Upper lobe of left lung (tissue), 6 donors: ENCODE measurements around the gene NEBL. TPM values are rescaled to one million over a fixed set of nuclear protein-coding genes. Genes with fewer than 3 reads are reported as not detected.

Source experiments
- ATAC-seq, 2 donors: fragments of 200-7000 bp; cut with Tn5 transposase; one replicate each; pipeline ENCODE4 v1.9.1; 2022; ENCODE audit warnings: mild to moderate bottlenecking in 2 of 2, moderate library complexity in 2 of 2; ENCODE audit not compliant: low FRiP score in 2 of 2
- DNase-seq, 2 donors: peaks; one replicate each; pipeline ENCODE4 v3.0.0-alpha.2; 2019 to 2020
- H3K27ac ChIP-seq, 4 donors: fragments of 200-600 bp; sonication (generic); one replicate each; pipeline ENCODE4 v1.5.1; 2016 to 2019
- H3K27me3 ChIP-seq, 4 donors: fragments of 200-600 bp; sonication (generic); one replicate each; pipeline ENCODE4 v1.5.1; 2017 to 2019
- H3K36me3 ChIP-seq, 4 donors: fragments of 200-600 bp; sonication (generic); one replicate each; pipeline ENCODE4 v1.5.1; 2016 to 2019
- H3K4me1 ChIP-seq, 4 donors: fragments of 200-600 bp; sonication (generic); one replicate each; pipeline ENCODE4 v1.5.1; 2018 to 2019
- H3K4me3 ChIP-seq, 4 donors: fragments of 200-600 bp; sonication (generic); one replicate each; pipeline ENCODE4 v1.5.1; 2017 to 2019; ENCODE audit warnings: mild to moderate bottlenecking in 2 of 4, moderate library complexity in 1 of 4
- H3K9me3 ChIP-seq, 4 donors: fragments of 200-600 bp; sonication (generic); one replicate each; pipeline ENCODE4 v1.5.1; 2018 to 2019
- CTCF ChIP-seq, 6 experiments: fragments of 450-650 bp in 4 of 6; fragments of 200-600 bp in 2 of 6; sonication (generic) in 2 of 6; IDR thresholded peaks; one replicate each; pipeline ENCODE4 v1.5.1; 2016 to 2019; ENCODE audit warnings: antibody characterized with exemption in 6 of 6
- EP300 ChIP-seq, 4 donors: sonication (generic); formaldehyde crosslinking; IDR thresholded peaks; one replicate each; pipeline ENCODE4 v1.5.1; 2017; ENCODE audit warnings: antibody characterized with exemption in 4 of 4, control low read depth in 2 of 4
- POLR2A ChIP-seq, 4 donors: fragments of 450-650 bp; IDR thresholded peaks; one replicate each; pipeline ENCODE4 v1.5.1; 2016 to 2017; ENCODE audit warnings: antibody characterized with exemption in 4 of 4, mild to moderate bottlenecking in 2 of 4
- POLR2AphosphoS5 ChIP-seq, 2 donors: sonication (generic); formaldehyde crosslinking; IDR thresholded peaks; one replicate each; pipeline ENCODE4 v1.5.1; 2017; ENCODE audit warnings: antibody characterized with exemption in 2 of 2
- WGBS, 2 donors: methylation state at CpG; one replicate each; pipeline ENCODE4 v1.1.5; 2017 to 2018; 5-methylcytosine and 5-hydroxymethylcytosine counted together
- total RNA-seq, 6 donors: library from RNA; depleted of rRNA in 4 of 6; stranded (reverse); fragments of >200 nt in 4 of 6; gene quantifications; one replicate each; pipeline versions ENCODE4 v1.1.0 to v1.2.1, GENCODE V29; 2016 to 2021
- donor health status: DM: no; HTN: no; CAD: no; lungs with moderate emphysema.
- donor health status: DM: no; HTN: yes; CAD: no; lungs with severe emphysema.

Gene NEBL
- total RNA-seq, 6 donors from 2014 or later: 61.2 to 274 (median 134) TPM

DNA sequence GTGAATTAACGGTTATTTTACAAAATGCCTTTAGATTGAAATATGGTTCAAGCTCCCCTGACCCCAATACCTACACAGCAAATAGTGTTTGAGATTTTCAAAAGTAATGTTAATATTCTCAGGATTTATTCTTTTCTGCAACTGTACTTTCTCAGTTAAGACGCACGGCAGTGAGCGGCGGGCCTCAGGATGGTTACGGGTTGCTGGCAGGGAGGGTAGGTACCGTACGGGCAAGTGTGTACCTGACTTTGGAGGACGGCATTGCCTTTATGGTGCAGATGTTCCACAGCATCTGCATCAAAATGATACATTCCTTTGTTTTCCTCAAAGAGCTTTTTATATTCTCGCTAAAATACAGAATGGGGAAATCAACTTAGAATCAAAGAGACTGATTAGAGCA, 44.8 kb downstream of the NEBL start:
- DNase-seq (peak in 1 of 2 donors; percentile 22), ATAC-seq (no peak)
- TF ChIP-seq EP300 (IDR thresholded peaks at IDR 0.05) (no peak), CTCF (IDR thresholded peaks at IDR 0.05) (no peak), POLR2A (IDR thresholded peaks at IDR 0.05) (no peak), POLR2AphosphoS5 (IDR thresholded peaks at IDR 0.05) (no peak)
- Histone ChIP-seq H3K4me1 (no peaks in the 10 kb centered on the region), H3K4me3 (no peak overlapping the region), H3K27ac (no peak overlapping the region), H3K36me3 (peaks cover 0 to 4% (median 0%) of the 10 kb centered on the region in 4 donors), H3K9me3 (no peaks in the 10 kb centered on the region), H3K27me3 (no peaks in the 10 kb centered on the region)
- WGBS, 2 donors: 93 to 97% methylated on average over 10 of the region's 10 CpGs

DNA sequence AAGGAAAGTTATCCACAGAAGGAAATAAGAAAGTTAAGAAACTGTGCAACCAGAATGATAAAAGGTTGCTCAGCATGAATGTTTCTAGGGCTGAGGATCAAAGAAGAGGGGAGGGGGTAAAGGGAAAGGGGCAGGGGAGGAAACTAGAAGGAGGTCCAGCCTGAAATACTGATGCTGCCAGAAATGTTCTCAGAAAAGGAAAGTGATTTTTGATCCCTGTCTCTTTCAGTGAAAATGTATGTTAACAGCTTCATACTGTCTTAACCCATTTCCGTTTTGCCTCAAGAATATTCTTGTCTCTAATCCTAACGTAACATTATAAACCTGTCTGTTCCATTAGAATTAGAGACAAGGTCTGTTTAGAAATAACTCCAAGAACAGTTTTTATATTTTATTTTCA, 49.6 kb downstream of the NEBL start:
- DNase-seq (no peak), ATAC-seq (no peak)
- WGBS, 2 donors: 72 to 73% methylated on average over 2 of the region's 2 CpGs
- Histone ChIP-seq H3K27me3 (no peaks in the 10 kb centered on the region), H3K27ac (no peak overlapping the region), H3K4me3 (no peak overlapping the region), H3K9me3 (no peaks in the 10 kb centered on the region), H3K36me3 (peaks cover 0 to 4% (median 0%) of the 10 kb centered on the region in 4 donors), H3K4me1 (no peaks in the 10 kb centered on the region)
- TF ChIP-seq POLR2AphosphoS5 (IDR thresholded peaks at IDR 0.05): no peak
- no peak for TF ChIP-seq EP300 (IDR thresholded peaks at IDR 0.05)
- TF ChIP-seq POLR2A (IDR thresholded peaks at IDR 0.05): no peak
- no peak for TF ChIP-seq CTCF (IDR thresholded peaks at IDR 0.05)

GRCh38 chr10:20846263-20846662, 50.8 kb downstream of the NEBL start:
- no peaks in the 10 kb centered on the region for H3K9me3 ChIP-seq
- H3K27me3 ChIP-seq: no peaks in the 10 kb centered on the region
- no peak for TF ChIP-seq EP300 (IDR thresholded peaks at IDR 0.05)
- no peak for TF ChIP-seq CTCF (IDR thresholded peaks at IDR 0.05)
- TF ChIP-seq POLR2A (IDR thresholded peaks at IDR 0.05): no peak
- no peak for TF ChIP-seq POLR2AphosphoS5 (IDR thresholded peaks at IDR 0.05)
- no peak overlapping the region for H3K27ac ChIP-seq
- H3K36me3 ChIP-seq: peaks cover 0 to 4% (median 0%) of the 10 kb centered on the region in 4 donors
- H3K4me3 ChIP-seq: no peak overlapping the region
- WGBS, 2 donors: 65 to 78% methylated on average over 2 of the region's 2 CpGs
- no peaks in the 10 kb centered on the region for H3K4me1 ChIP-seq
- no peak for DNase-seq
- ATAC-seq: no peak

DNA sequence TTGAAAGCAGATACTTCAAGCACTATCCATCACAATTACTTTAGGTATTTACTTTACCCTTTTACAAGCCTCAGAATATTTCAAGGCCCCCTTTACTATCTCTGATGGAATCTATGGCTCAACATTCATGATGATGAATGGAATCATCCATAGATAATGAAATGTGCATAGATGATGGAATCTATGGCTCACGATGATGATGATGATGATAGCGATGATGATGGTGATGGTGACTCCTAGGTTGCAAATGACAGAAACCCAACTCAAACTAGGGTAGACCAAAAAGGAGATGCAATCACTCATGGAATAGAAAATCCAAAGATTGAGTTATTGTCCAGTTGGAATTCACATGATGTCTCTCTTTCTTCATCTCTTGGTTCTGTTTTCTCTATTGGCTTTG, 55.7 kb downstream of the NEBL start:
- H3K4me1 ChIP-seq: no peaks in the 10 kb centered on the region
- H3K36me3 ChIP-seq: peaks cover 0 to 15% (median 0%) of the 10 kb centered on the region in 4 donors
- ATAC-seq (no peak), DNase-seq (no peak)
- no peaks in the 10 kb centered on the region for H3K9me3 ChIP-seq
- no peak overlapping the region for H3K4me3 ChIP-seq
- H3K27me3 ChIP-seq: no peaks in the 10 kb centered on the region
- 94 to 97% methylated on average over 2 of the region's 2 CpGs for WGBS, 2 donors
- H3K27ac ChIP-seq: no peak overlapping the region
- no peak for TF ChIP-seq EP300 (IDR thresholded peaks at IDR 0.05)
- no peak for TF ChIP-seq POLR2AphosphoS5 (IDR thresholded peaks at IDR 0.05)
- no peak for TF ChIP-seq POLR2A (IDR thresholded peaks at IDR 0.05)
- no peak for TF ChIP-seq CTCF (IDR thresholded peaks at IDR 0.05)

GRCh38 chr10:20839910-20840309, 57.2 kb downstream of the NEBL start:
- no peak for TF ChIP-seq CTCF (IDR thresholded peaks at IDR 0.05)
- no peak for TF ChIP-seq EP300 (IDR thresholded peaks at IDR 0.05)
- TF ChIP-seq POLR2AphosphoS5 (IDR thresholded peaks at IDR 0.05): no peak
- no peak for TF ChIP-seq POLR2A (IDR thresholded peaks at IDR 0.05)
- H3K27ac ChIP-seq: no peak overlapping the region
- no peak for DNase-seq

More at GRCh38 chr10:20839910-20840309, 57.2 kb downstream of the NEBL start:
- Histone ChIP-seq H3K27me3 (no peaks in the 10 kb centered on the region), H3K4me3 (no peak overlapping the region), H3K36me3 (peaks cover 0 to 15% (median 0%) of the 10 kb centered on the region in 4 donors), H3K9me3 (no peaks in the 10 kb centered on the region), H3K4me1 (no peaks in the 10 kb centered on the region)
- WGBS, 2 donors: 95 to 99% methylated on average over 3 of the region's 3 CpGs
- ATAC-seq: no peak
